Smooth muscle cell (in vitro differentiated cells): ENCODE results near the gene TFCP2L1. TPM values are rescaled to one million over a fixed set of nuclear protein-coding genes. Genes with fewer than 3 reads are reported as not detected.

Experiments used
- DNase-seq: peaks from one replicate; lab custom pipeline; 2025; ENCODE audit not compliant: unreplicated experiment; lab: John Stamatoyannopoulos, UW
- H2AFZ ChIP-seq: fragments of 200-600 bp; sonication (generic); 2 replicates; pipeline ENCODE4 v1.6.0; 2016; ENCODE audit warnings: antibody characterized with exemption, low read depth, mild to moderate bottlenecking
- H3F3A ChIP-seq: fragments of 200-600 bp; sonication (generic); 2 replicates; pipeline ENCODE4 v1.6.0; 2017; ENCODE audit warnings: antibody characterized with exemption, low read depth
- H3K27ac ChIP-seq: fragments of 200-600 bp; sonication (generic); 2 replicates; pipeline ENCODE4 v1.5.1; 2016; ENCODE audit warnings: low read depth, mild to moderate bottlenecking
- H3K27me3 ChIP-seq: fragments of 200-600 bp; sonication (generic); 2 replicates; pipeline ENCODE4 v1.6.1; 2016; ENCODE audit warnings: low read depth, mild to moderate bottlenecking
- H3K36me3 ChIP-seq: fragments of 200-600 bp; sonication (generic); 2 replicates; pipeline ENCODE4 v1.5.1; 2016; ENCODE audit warnings: low read depth
- H3K4me1 ChIP-seq: fragments of 200-600 bp; sonication (generic); 2 replicates; pipeline ENCODE4 v1.5.1; 2016; ENCODE audit warnings: low read depth
- H3K4me2 ChIP-seq: fragments of 200-600 bp; sonication (generic); 2 replicates; pipeline ENCODE4 v1.6.0; 2016; ENCODE audit warnings: mild to moderate bottlenecking
- H3K4me3 ChIP-seq: fragments of 200-600 bp; sonication (generic); 2 replicates; pipeline ENCODE4 v1.5.1; 2016; ENCODE audit warnings: mild to moderate bottlenecking
- H3K79me2 ChIP-seq: fragments of 200-600 bp; sonication (generic); 2 replicates; pipeline ENCODE4 v1.6.0; 2016; ENCODE audit warnings: low read depth, mild to moderate bottlenecking
- H3K9ac ChIP-seq: fragments of 200-600 bp; sonication (generic); 2 replicates; pipeline ENCODE4 v1.6.0; 2016; ENCODE audit warnings: low read depth
- H3K9me3 ChIP-seq: fragments of 200-600 bp; sonication (generic); replicated peaks from 2 replicates; pipeline ENCODE4 v1.5.1; 2016; ENCODE audit warnings: low read depth
- H4K20me1 ChIP-seq: fragments of 200-600 bp; sonication (generic); 2 replicates; pipeline ENCODE4 v1.6.0; 2016; ENCODE audit warnings: low read depth
- WGBS: methylation state at CpG from one replicate; pipeline ENCODE4 v1.1.7; 2016; ENCODE audit warnings: low lambda C conversion rate; 5-methylcytosine and 5-hydroxymethylcytosine counted together
- polyA plus RNA-seq: library from polyadenylated mRNA; unstranded; fragments of >200 nt; fragmentation: Nextera tagmentation; extraction: Ambion mirVana; gene quantifications from 2 replicates; pipeline ENCODE4 v1.2.1, GENCODE V29; 2016
- total RNA-seq: library from RNA; depleted of rRNA; stranded (reverse); fragments of >200 nt; gene quantifications from 2 replicates; pipeline ENCODE4 v1.2.3, GENCODE V29; 2014
- TF ChIP-seq, protein P1 (sequence below): fragments of 200-600 bp; sonication (generic); IDR thresholded peaks from 2 replicates; pipeline ENCODE4 v1.5.1; 2017; ENCODE audit warnings: borderline replicate concordance, mild to moderate bottlenecking, antibody characterized with exemption; ENCODE audit not compliant: insufficient read depth, poor library complexity, severe bottlenecking

The TFCP2L1 gene
- total and polyA plus RNA-seq, 2 experiments from 2014 or later: 0.13 TPM; not detected in 1

DNA sequence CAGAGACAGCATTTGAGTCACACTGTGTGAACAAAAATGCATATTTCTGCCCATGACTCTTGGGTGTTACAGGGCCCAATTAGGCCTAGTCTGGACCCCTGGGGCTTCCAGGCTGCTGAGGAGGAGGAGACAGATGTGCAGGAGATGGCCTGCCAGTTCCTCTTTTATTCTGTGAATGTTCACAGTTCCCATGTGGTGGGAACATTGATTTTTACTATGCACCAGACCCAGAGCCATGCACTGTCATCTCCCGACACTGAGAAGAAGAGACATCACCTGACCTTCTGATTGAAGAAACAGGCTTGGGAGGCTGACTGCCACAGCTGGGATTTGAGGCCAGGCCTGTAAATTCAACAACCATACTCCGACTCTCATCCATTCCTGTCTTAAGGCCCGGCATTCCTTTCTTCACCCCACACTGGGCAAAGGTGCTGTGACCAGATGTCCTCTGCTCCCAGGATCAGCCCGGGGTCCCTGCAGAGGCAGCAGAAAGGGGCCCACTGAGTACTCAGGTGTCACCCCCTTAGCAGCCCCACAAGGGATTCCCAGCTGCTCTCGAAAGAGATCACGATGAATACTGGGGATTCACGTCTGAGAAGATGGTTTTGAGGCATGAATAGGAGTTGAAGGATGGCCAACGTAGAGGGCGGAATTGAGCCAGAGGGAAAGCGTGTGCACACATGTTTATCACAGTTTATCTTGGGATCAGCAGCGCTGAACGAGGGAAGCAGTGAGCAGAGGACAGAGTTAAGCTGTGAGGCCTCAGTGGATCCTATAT, 3.6 kb upstream of the TFCP2L1 start:
- TF ChIP-seq, protein P1, sequence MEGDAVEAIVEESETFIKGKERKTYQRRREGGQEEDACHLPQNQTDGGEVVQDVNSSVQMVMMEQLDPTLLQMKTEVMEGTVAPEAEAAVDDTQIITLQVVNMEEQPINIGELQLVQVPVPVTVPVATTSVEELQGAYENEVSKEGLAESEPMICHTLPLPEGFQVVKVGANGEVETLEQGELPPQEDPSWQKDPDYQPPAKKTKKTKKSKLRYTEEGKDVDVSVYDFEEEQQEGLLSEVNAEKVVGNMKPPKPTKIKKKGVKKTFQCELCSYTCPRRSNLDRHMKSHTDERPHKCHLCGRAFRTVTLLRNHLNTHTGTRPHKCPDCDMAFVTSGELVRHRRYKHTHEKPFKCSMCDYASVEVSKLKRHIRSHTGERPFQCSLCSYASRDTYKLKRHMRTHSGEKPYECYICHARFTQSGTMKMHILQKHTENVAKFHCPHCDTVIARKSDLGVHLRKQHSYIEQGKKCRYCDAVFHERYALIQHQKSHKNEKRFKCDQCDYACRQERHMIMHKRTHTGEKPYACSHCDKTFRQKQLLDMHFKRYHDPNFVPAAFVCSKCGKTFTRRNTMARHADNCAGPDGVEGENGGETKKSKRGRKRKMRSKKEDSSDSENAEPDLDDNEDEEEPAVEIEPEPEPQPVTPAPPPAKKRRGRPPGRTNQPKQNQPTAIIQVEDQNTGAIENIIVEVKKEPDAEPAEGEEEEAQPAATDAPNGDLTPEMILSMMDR: no peak
- DNase-seq: no peak
- no peaks in the 10 kb centered on the region for H3K36me3 ChIP-seq
- H3F3A ChIP-seq: no peaks in the 10 kb centered on the region
- WGBS: 83% methylated on average over 12 of the region's 12 CpGs
- no peaks in the 10 kb centered on the region for H4K20me1 ChIP-seq
- no peak overlapping the region for H2AFZ ChIP-seq
- peaks cover 40% of the 10 kb centered on the region for H3K27me3 ChIP-seq
- H3K9ac ChIP-seq: no peak overlapping the region
- no peak overlapping the region for H3K27ac ChIP-seq
- no peak overlapping the region for H3K4me3 ChIP-seq
- H3K79me2 ChIP-seq: no peaks in the 10 kb centered on the region
- H3K4me2 ChIP-seq: no peak overlapping the region
- H3K9me3 ChIP-seq: no peaks in the 10 kb centered on the region
- H3K4me1 ChIP-seq: peaks cover 5% of the 10 kb centered on the region

DNA sequence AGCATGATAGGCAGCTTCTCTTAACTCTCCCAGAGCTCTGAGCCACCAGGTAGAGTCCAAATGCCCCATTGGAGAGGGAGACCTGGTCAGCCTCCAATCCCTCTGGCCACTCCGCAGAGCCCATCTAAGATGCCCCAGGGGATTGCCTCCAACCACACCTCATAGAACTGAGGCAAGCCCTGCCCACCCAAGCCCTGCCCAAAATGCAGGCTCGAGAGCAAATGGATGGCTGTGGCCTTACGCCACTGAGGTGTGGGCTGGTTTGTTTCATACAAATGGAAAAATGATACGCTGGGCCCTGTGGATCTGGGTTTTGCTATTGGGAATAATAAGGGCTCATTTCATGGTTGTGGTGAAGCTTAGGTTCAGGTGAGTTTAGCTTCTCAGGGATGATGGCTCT, 3.0 kb upstream of the TFCP2L1 start:
- Histone ChIP-seq H3K36me3 (no peaks in the 10 kb centered on the region), H2AFZ (no peak overlapping the region), H4K20me1 (no peaks in the 10 kb centered on the region), H3K27me3 (peaks cover 47% of the 10 kb centered on the region), H3K4me3 (no peak overlapping the region), H3K9ac (no peak overlapping the region), H3K79me2 (no peaks in the 10 kb centered on the region), H3K9me3 (no peaks in the 10 kb centered on the region), H3K4me1 (peaks cover 5% of the 10 kb centered on the region), H3K4me2 (no peak overlapping the region), H3F3A (no peaks in the 10 kb centered on the region), H3K27ac (no peak overlapping the region)
- TF ChIP-seq, protein P1: no peak
- no peak for DNase-seq
- WGBS: 97% methylated on average over 4 of the region's 4 CpGs

DNA sequence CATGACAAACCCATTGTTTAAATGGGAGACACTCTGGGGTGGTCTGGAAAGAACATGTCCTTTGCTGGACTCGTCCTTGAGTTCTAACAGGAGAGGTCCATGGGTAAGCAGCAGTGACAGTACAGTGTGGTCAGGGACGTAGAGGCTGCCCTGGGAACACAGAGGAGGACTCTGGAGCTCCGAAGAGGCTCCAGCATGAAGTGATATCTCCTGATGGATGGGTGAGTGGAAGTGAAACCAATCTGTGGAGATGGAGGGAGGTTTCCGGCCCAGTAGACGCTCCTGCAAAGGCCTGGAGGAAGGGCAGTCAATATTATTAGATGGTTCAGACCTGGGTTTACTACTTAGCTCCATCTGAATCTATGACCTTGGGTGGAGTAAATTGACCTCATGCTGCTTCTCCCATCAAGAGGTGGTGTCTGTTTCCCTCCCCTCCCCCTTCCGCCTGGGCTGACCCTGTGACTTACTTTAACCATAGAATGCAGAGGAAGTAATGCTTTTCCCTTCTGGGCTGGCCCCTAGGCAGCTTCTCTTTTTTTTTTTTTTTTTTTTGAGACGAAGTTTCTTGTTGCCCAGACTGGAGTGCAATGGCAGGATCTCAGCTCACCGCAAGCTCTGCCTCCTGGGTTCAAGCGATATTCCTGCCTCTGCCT, 2.3 kb upstream of the TFCP2L1 start:
- Histone ChIP-seq H3K4me1 (peaks cover 5% of the 10 kb centered on the region), H3K4me2 (no peak overlapping the region), H3K9ac (no peak overlapping the region), H3K36me3 (no peaks in the 10 kb centered on the region), H4K20me1 (no peaks in the 10 kb centered on the region), H3F3A (no peaks in the 10 kb centered on the region), H3K4me3 (no peak overlapping the region), H3K27me3 (peaks cover 54% of the 10 kb centered on the region), H2AFZ (no peak overlapping the region), H3K9me3 (no peaks in the 10 kb centered on the region), H3K79me2 (no peaks in the 10 kb centered on the region), H3K27ac (no peak overlapping the region)
- 88% methylated on average over 9 of the region's 9 CpGs for WGBS
- DNase-seq: no peak
- TF ChIP-seq, protein P1: no peak
